CD4-positive, alpha-beta T cell treated with Interleukin-17A for 1 hour (primary cell): ENCODE results near the gene LRP6.
A peak's percentile ranks its signal among the peaks of the same experiment; 100 is the strongest.

ENCODE experiments used
- DNase-seq: peaks from one replicate; pipeline ENCODE4 v3.0.0-alpha.2; 2020

The LRP6 gene

GRCh38 chr12:12110923-12111555 is 155.8 kb downstream of the LRP6 start:
- peak; percentile 58 for DNase-seq

- no peak for DNase-seq
These were observed 158.3 kb downstream of the LRP6 start for GRCh38 chr12:12108441-12109058.

- no peak for DNase-seq
These were observed 159.2 kb downstream of the LRP6 start for GRCh38 chr12:12107678-12108077.

GRCh38 chr12:12099102-12099501 is 167.7 kb downstream of the LRP6 start:
- no peak for DNase-seq

- no peak for DNase-seq
These were observed 168.2 kb downstream of the LRP6 start for GRCh38 chr12:12098691-12099015.

- DNase-seq = no peak
These were observed 168.8 kb downstream of the LRP6 start for GRCh38 chr12:12097891-12098690.

- DNase-seq = no peak
These were observed 171.8 kb downstream of the LRP6 start for GRCh38 chr12:12095021-12095420.

GRCh38 chr12:12094481-12094880 is 172.4 kb downstream of the LRP6 start:
- DNase-seq = no peak

GRCh38 chr12:12091977-12092663 is 174.7 kb downstream of the LRP6 start:
- DNase-seq = no peak

- no peak for DNase-seq
These were observed 175.8 kb downstream of the LRP6 start for GRCh38 chr12:12091071-12091470.

- DNase-seq = no peak
These were observed 178.1 kb downstream of the LRP6 start for GRCh38 chr12:12088761-12089160.

GRCh38 chr12:12088147-12088546 is 178.7 kb downstream of the LRP6 start:
- DNase-seq = no peak

GRCh38 chr12:12087693-12088034 is 179.2 kb downstream of the LRP6 start:
- DNase-seq = no peak

- DNase-seq = no peak
These were observed 179.7 kb downstream of the LRP6 start for GRCh38 chr12:12086973-12087692.

GRCh38 chr12:12086362-12086761 is 180.5 kb downstream of the LRP6 start:
- DNase-seq = no peak

GRCh38 chr12:12083688-12084087 is 183.2 kb downstream of the LRP6 start:
- no peak for DNase-seq

- DNase-seq = peak; percentile 31
These were observed 184.9 kb downstream of the LRP6 start for GRCh38 chr12:12081836-12082497.

GRCh38 chr12:12079291-12079690 is 187.6 kb downstream of the LRP6 start:
- DNase-seq = no peak

- DNase-seq = peak; percentile 41
These were observed 194.6 kb downstream of the LRP6 start for GRCh38 chr12:12072064-12072760.

- peak; percentile 31 for DNase-seq
These were observed 195.9 kb downstream of the LRP6 start, which contains the start of gene BCL2L14 for GRCh38 chr12:12070674-12071656. Gene BCL2L14 (plus strand): TSS chr12:12070939. CDS start chr12:12079306, 8,367 bp downstream.
